ENCODE measurements around the gene HSF2BP. TPM values are rescaled to one million over a fixed set of nuclear protein-coding genes. Genes with fewer than 3 reads are reported as not detected.
A peak's percentile ranks its signal among the peaks of the same experiment; 100 is the strongest.
"Not testable (repeated sequence)": the region's sequence is repeated elsewhere in the genome, so short reads cannot be mapped to it uniquely, and the experiment has no call there.

The HSF2BP gene
- total RNA-seq, 2 donors from 2014 or later: 0.20 to 0.37 TPM

DNA sequence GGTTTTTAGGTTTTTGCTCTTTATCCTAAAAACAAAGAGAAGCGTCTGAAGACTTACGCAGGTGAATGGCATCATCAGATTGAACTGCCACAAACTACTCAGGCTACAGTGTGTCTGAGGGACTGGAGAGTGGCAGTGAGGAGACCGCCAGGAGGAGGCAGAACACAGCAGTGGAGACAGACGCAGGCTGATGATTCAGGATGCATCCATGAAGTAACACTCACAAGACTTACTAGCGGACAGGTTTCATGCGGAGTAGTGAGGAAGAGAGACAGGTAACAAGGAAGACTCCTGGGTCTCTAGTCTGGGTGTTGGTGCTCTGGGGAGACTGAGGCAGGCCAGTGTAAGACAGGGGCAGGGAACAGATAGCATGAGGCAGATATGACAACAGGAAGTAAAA, 5.7 kb downstream of the HSF2BP start:
- no peak for DNase-seq
- no peak for ATAC-seq
- no peaks in the 10 kb centered on the region for H3K9me3 ChIP-seq (ENCODE audit: control insufficient read depth, low read length, poor library complexity, severe bottlenecking)
- Mint-ChIP-seq H3K4me3 (no peak overlapping the region), H3K36me3 (ENCODE audit: low read depth) (no peaks in the 10 kb centered on the region), H3K27ac (no peak overlapping the region), H3K4me1 (peaks cover 2% of the 10 kb centered on the region), H3K27me3 (peaks cover 12% of the 10 kb centered on the region)

- Mint-ChIP-seq H3K4me3 (no peak overlapping the region), H3K36me3 (ENCODE audit: low read depth) (no peaks in the 10 kb centered on the region), H3K4me1 (peaks cover 2% of the 10 kb centered on the region), H3K27ac (no peak overlapping the region), H3K27me3 (peaks cover 18% of the 10 kb centered on the region)
- DNase-seq (no peak), ATAC-seq (no peak)
- no peaks in the 10 kb centered on the region for H3K9me3 ChIP-seq (ENCODE audit: control insufficient read depth, low read length, poor library complexity, severe bottlenecking)
Observed at GRCh38 chr21:43652616-43653015, 6.7 kb downstream of the HSF2BP start.

DNA sequence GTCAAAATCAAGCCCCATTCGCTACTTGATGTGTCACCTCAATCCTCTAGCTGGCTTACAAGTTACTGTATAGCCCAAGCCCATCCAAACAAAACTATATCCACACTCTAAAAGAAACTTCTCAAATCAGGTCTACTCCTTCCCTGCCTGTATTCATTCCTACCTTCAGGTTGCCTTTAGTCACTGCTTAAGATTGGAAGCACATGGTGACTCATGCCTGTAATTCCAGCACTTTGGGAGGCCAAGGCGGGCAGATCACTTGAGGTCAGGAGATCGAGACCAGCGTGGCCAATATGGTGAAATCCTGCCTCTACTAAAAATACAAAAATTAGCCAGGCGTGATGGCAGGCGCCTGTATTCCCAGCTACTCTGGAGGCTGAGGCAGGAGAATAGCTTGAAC, 7.4 kb downstream of the HSF2BP start:
- not testable (repeated sequence) for H3K4me1 Mint-ChIP-seq; H3K36me3 Mint-ChIP-seq (ENCODE audit: low read depth); DNase-seq; H3K27ac Mint-ChIP-seq; H3K4me3 Mint-ChIP-seq; ATAC-seq; H3K9me3 ChIP-seq (ENCODE audit: control insufficient read depth, low read length, poor library complexity, severe bottlenecking)
- H3K27me3 Mint-ChIP-seq: peaks cover 18% of the 10 kb centered on the region

- Mint-ChIP-seq H3K4me3 (no peak overlapping the region), H3K36me3 (ENCODE audit: low read depth) (no peaks in the 10 kb centered on the region), H3K27ac (no peak overlapping the region), H3K27me3 (peaks cover 32% of the 10 kb centered on the region), H3K4me1 (peaks cover 8% of the 10 kb centered on the region)
- ATAC-seq: no peak
- DNase-seq: no peak
- no peaks in the 10 kb centered on the region for H3K9me3 ChIP-seq (ENCODE audit: control insufficient read depth, low read length, poor library complexity, severe bottlenecking)
Observed at GRCh38 chr21:43648171-43648570, 11.1 kb downstream of the HSF2BP start.

- peaks cover 8% of the 10 kb centered on the region for H3K4me1 Mint-ChIP-seq
- no peaks in the 10 kb centered on the region for H3K36me3 Mint-ChIP-seq (ENCODE audit: low read depth)
- peaks cover 29% of the 10 kb centered on the region for H3K27me3 Mint-ChIP-seq
- DNase-seq (peak; percentile 66 to 77 (median 75)), ATAC-seq (peak; percentile 100)
- no peak overlapping the region for H3K27ac Mint-ChIP-seq
- H3K4me3 Mint-ChIP-seq: no peak overlapping the region
- no peaks in the 10 kb centered on the region for H3K9me3 ChIP-seq (ENCODE audit: control insufficient read depth, low read length, poor library complexity, severe bottlenecking)
Observed at GRCh38 chr21:43646550-43647260, 12.6 kb downstream of the HSF2BP start.

DNA sequence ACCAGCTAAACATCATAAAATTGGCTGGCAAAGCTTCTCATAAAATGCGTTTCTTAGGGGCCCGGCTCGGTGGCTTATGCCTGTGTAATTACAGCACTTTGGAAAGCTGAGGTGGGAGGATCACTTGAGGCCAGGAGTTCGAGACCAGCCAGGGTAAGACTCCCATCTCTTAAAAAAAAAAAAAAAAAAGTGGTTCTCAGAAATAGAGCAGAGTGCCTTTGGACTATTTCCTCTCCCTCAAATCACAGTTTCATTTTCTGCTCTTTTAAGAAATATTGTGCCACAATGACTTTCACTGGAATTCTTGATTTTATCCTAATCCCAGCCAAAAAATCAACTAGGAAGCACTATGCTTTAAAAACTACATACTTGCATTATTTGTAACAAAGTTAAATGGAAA, 13.3 kb downstream of the HSF2BP start:
- Mint-ChIP-seq H3K4me3 (no peak overlapping the region), H3K4me1 (peaks cover 6% of the 10 kb centered on the region), H3K27ac (no peak overlapping the region), H3K36me3 (ENCODE audit: low read depth) (no peaks in the 10 kb centered on the region), H3K27me3 (peaks cover 22% of the 10 kb centered on the region)
- no peaks in the 10 kb centered on the region for H3K9me3 ChIP-seq (ENCODE audit: control insufficient read depth, low read length, poor library complexity, severe bottlenecking)
- DNase-seq (no peak), ATAC-seq (no peak)

- no peak overlapping the region for H3K27ac Mint-ChIP-seq
- ATAC-seq (peak; percentile 22), DNase-seq (no peak)
Observed at GRCh38 chr21:43645136-43645891, 14.0 kb downstream of the HSF2BP start.

DNA sequence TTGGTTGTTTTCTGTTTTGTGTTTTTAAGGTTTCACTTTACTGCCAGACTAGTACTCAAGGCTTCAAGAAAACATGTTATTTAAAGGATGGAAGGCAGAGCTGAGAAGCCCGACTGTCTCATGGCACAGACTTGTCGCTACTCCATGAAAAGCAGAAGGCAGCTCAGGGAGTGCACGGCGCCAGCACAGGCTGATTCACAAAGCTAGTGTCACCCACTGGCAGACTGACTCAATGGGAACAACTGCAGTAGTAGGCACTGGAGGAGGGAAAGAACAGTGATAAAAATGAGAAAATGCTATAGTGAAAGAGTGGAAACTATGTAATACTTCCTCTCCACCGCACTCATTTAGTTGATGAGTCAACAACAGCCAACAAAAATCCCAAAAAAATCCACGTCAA, 14.7 kb downstream of the HSF2BP start:
- Mint-ChIP-seq H3K4me1 (peaks cover 6% of the 10 kb centered on the region), H3K4me3 (no peak overlapping the region), H3K36me3 (ENCODE audit: low read depth) (no peaks in the 10 kb centered on the region), H3K27ac (peak overlapping the region; percentile 3), H3K27me3 (peaks cover 22% of the 10 kb centered on the region)
- no peaks in the 10 kb centered on the region for H3K9me3 ChIP-seq (ENCODE audit: control insufficient read depth, low read length, poor library complexity, severe bottlenecking)
- ATAC-seq (no peak), DNase-seq (no peak)

More at GRCh38 chr21:43645136-43645891, 14.0 kb downstream of the HSF2BP start:
- H3K9me3 ChIP-seq (ENCODE audit: control insufficient read depth, low read length, poor library complexity, severe bottlenecking): no peaks in the 10 kb centered on the region
- H3K4me3 Mint-ChIP-seq: no peak overlapping the region
- no peaks in the 10 kb centered on the region for H3K36me3 Mint-ChIP-seq (ENCODE audit: low read depth)
- peaks cover 6% of the 10 kb centered on the region for H3K4me1 Mint-ChIP-seq
- H3K27me3 Mint-ChIP-seq: peaks cover 22% of the 10 kb centered on the region

- Mint-ChIP-seq H3K27ac (peak overlapping the region; percentile 3), H3K27me3 (peaks cover 22% of the 10 kb centered on the region), H3K36me3 (ENCODE audit: low read depth) (no peaks in the 10 kb centered on the region), H3K4me1 (peaks cover 8% of the 10 kb centered on the region), H3K4me3 (no peak overlapping the region)
- DNase-seq (no peak), ATAC-seq (no peak)
- H3K9me3 ChIP-seq (ENCODE audit: control insufficient read depth, low read length, poor library complexity, severe bottlenecking): no peaks in the 10 kb centered on the region
Observed at GRCh38 chr21:43644071-43644470, 15.2 kb downstream of the HSF2BP start.

DNA sequence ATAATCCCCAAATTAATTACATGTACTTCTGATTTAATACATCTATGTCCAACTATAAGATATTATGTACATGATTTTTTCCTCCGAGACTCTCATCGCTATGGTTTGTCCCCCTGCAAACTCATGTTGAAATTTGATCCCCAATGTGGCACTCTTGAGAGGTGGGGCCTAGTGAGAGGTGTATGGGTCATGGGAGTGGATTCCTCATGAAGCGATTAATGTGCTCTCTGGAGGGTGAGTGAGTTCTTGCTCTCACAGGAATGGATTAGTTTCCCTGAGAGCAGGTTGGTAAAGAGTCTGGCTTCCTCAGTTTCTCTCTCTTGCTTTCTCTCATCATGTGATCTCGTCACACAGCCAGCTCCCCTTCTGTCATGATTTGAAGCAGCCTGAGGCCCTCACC, 16.1 kb downstream of the HSF2BP start:
- H3K27me3 Mint-ChIP-seq: peaks cover 16% of the 10 kb centered on the region
- DNase-seq: no peak
- no peak overlapping the region for H3K27ac Mint-ChIP-seq
- H3K36me3 Mint-ChIP-seq (ENCODE audit: low read depth): no peaks in the 10 kb centered on the region
- H3K4me3 Mint-ChIP-seq: no peak overlapping the region
- no peaks in the 10 kb centered on the region for H3K9me3 ChIP-seq (ENCODE audit: control insufficient read depth, low read length, poor library complexity, severe bottlenecking)
- ATAC-seq: no peak
- H3K4me1 Mint-ChIP-seq: peaks cover 8% of the 10 kb centered on the region

GRCh38 chr21:43640400-43640799, 18.9 kb downstream of the HSF2BP start:
- no peaks in the 10 kb centered on the region for H3K9me3 ChIP-seq (ENCODE audit: control insufficient read depth, low read length, poor library complexity, severe bottlenecking)
- Mint-ChIP-seq H3K27ac (no peak overlapping the region), H3K4me1 (peaks cover 2% of the 10 kb centered on the region), H3K27me3 (peaks cover 11% of the 10 kb centered on the region), H3K4me3 (no peak overlapping the region), H3K36me3 (ENCODE audit: low read depth) (no peaks in the 10 kb centered on the region)
- DNase-seq (no peak), ATAC-seq (no peak)

DNA sequence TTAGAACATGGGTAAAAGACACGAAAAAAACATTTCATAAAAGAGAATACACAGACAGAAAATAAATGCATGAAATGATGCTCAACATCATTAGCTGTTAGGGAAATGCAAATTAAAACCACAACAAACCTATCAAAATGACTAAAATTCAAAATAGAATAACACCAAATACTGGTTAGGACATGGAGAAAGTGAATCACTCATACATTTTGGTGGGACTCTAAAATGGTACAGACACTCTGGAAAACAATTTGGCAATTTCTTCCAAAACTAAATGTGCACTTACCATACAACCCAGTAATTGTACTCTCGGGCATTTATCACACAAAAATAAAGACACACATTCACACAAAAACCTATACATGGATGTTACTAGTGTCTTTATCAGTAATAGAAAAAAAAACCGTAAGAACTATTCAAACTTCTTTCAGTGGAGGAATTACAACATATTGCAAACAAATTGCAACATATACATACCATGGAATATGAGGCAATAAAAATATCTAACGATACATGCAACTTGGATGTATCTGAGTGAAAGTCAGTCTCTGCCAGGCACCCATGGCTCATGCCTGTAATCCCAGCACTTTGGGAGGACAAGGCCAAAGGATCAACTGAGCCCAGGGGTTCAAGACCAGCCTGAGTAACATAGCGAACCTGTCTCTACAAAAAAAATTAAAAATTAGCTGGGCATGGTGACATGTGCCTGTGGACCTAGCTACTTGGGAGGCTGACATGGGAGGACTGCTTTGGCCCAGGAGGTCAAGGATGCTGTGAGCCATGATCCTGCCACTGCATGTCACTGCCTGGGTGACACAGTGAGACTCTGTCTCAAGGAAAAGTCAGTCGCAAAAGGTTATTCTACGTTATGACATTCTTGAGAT, 19.6 kb downstream of the HSF2BP start:
- ATAC-seq (no peak), DNase-seq (no peak)
- H3K27ac Mint-ChIP-seq: no peak overlapping the region
- peaks cover 2% of the 10 kb centered on the region for H3K4me1 Mint-ChIP-seq
- H3K9me3 ChIP-seq (ENCODE audit: control insufficient read depth, low read length, poor library complexity, severe bottlenecking): no peaks in the 10 kb centered on the region
- no peak overlapping the region for H3K4me3 Mint-ChIP-seq
- peaks cover 6% of the 10 kb centered on the region for H3K27me3 Mint-ChIP-seq
- H3K36me3 Mint-ChIP-seq (ENCODE audit: low read depth): no peaks in the 10 kb centered on the region

- Mint-ChIP-seq H3K4me1 (peaks cover 2% of the 10 kb centered on the region), H3K4me3 (no peak overlapping the region), H3K27ac (no peak overlapping the region), H3K27me3 (no peaks in the 10 kb centered on the region), H3K36me3 (ENCODE audit: low read depth) (no peaks in the 10 kb centered on the region)
- ATAC-seq (no peak), DNase-seq (no peak)
- no peaks in the 10 kb centered on the region for H3K9me3 ChIP-seq (ENCODE audit: control insufficient read depth, low read length, poor library complexity, severe bottlenecking)
Observed at GRCh38 chr21:43637530-43638158, 21.6 kb downstream of the HSF2BP start.
